Caki2 (cell line): Measurements from ENCODE around the gene TBC1D1. TPM values are rescaled to one million over a fixed set of nuclear protein-coding genes. Genes with fewer than 3 reads are reported as not detected.
A peak's percentile ranks its signal among the peaks of the same experiment; 100 is the strongest.

ENCODE experiments used
- DNase-seq: peaks from one replicate; pipeline ENCODE4 v3.0.0-alpha.2; 2015; ENCODE audit warnings: low read depth
- in situ Hi-C: cut with HindIII; loops from 2 replicates; pipeline ENCODE4 v1.10.0; 2016; ENCODE audit warnings: low sequenced_read_pairs, low pct_unique_long_range_greater_than_20kb, mixed read lengths
- total RNA-seq: library from RNA; depleted of rRNA; stranded (reverse); fragments of >200 nt; shearing (Covaris generic); gene quantifications from 2 replicates; pipeline ENCODE4 v1.2.3, GENCODE V29; 2014; ENCODE audit warnings: low replicate concordance

The TBC1D1 gene
- total RNA-seq, 1 experiment from 2014 or later, result 38.6 TPM

- no peak for DNase-seq
- in situ Hi-C loops, result no loop called here
Observed at GRCh38 chr4:37884855-37885487, 5.9 kb upstream of the TBC1D1 start.

- in situ Hi-C loops, result no loop called here
- DNase-seq, result no peak
Observed at GRCh38 chr4:37885496-37885895, 5.4 kb upstream of the TBC1D1 start.

GRCh38 chr4:37889849-37890800 is 759 bp upstream of the TBC1D1 start:
- no peak for DNase-seq

GRCh38 chr4:37891260-37892159 is 626 bp downstream of the TBC1D1 start:
- in situ Hi-C loops, result no loop called here
- peak; percentile 3 for DNase-seq

More at GRCh38 chr4:37889849-37890800, 759 bp upstream of the TBC1D1 start:
- in situ Hi-C loops, result no loop called here

- in situ Hi-C loops, result no loop called here
- no peak for DNase-seq
Observed at GRCh38 chr4:37892641-37893040, 1.8 kb downstream of the TBC1D1 start.

GRCh38 chr4:37893164-37893563 is 2.3 kb downstream of the TBC1D1 start:
- DNase-seq, result no peak
- in situ Hi-C loops, result no loop called here

- in situ Hi-C loops, result no loop called here
- no peak for DNase-seq
Observed at GRCh38 chr4:37895271-37895670, 4.4 kb downstream of the TBC1D1 start.

- in situ Hi-C loops, result no loop called here
- DNase-seq, result no peak
Observed at GRCh38 chr4:37896206-37896860, 5.4 kb downstream of the TBC1D1 start.

- no peak for DNase-seq
- in situ Hi-C loops, result no loop called here
Observed at GRCh38 chr4:37902212-37902611, 11.3 kb downstream of the TBC1D1 start.

GRCh38 chr4:37902738-37903693 is 12.1 kb downstream of the TBC1D1 start:
- in situ Hi-C loops, result no loop called here
- no peak for DNase-seq

- in situ Hi-C loops, result no loop called here
- no peak for DNase-seq
Observed at GRCh38 chr4:37903901-37904300, 13.0 kb downstream of the TBC1D1 start.

- in situ Hi-C loops, result no loop called here
- DNase-seq, result no peak
Observed at GRCh38 chr4:37904824-37905223, 13.9 kb downstream of the TBC1D1 start.

- no peak for DNase-seq
- in situ Hi-C loops, result no loop called here
Observed at GRCh38 chr4:37905533-37906169, 14.8 kb downstream of the TBC1D1 start.

GRCh38 chr4:37908488-37909331 is 17.8 kb downstream of the TBC1D1 start:
- DNase-seq, result no peak

GRCh38 chr4:37909332-37910090 is 18.6 kb downstream of the TBC1D1 start:
- in situ Hi-C loops, result no loop called here
- no peak for DNase-seq

More at GRCh38 chr4:37908488-37909331, 17.8 kb downstream of the TBC1D1 start:
- in situ Hi-C loops, result no loop called here
